Bronchial epithelial cell (primary cell): ENCODE measurements around the gene KIFC3. TPM values are rescaled to one million over a fixed set of nuclear protein-coding genes. Genes with fewer than 3 reads are reported as not detected.

Experiments used
- DNase-seq: peaks from one replicate; pipeline ENCODE4 v3.0.0-alpha.2; 2010; ENCODE audit warnings: low read depth
- FAIRE-seq: peaks from 2 replicates; lab custom pipeline; 2011; peaks lifted over from hg19 to GRCh38; lab: Jason Lieb, UNC
- H3K27me3 ChIP-seq: 2 replicates; pipeline ENCODE4 v1.5.1; 2011; ENCODE audit warnings: low read length; ENCODE audit not compliant: control insufficient read depth, insufficient read depth
- H3K36me3 ChIP-seq: 2 replicates; pipeline ENCODE4 v1.5.1; 2011; ENCODE audit warnings: low read length; ENCODE audit not compliant: control insufficient read depth, insufficient read depth
- H3K4me3 ChIP-seq: 2 replicates; pipeline ENCODE4 v1.5.1; 2011; ENCODE audit warnings: mild to moderate bottlenecking, low read depth, low read length, control low read depth
- total RNA-seq: library from RNA; depleted of rRNA; stranded (reverse); fragments of >200 nt; gene quantifications from 2 replicates; pipeline ENCODE4 v1.2.1, GENCODE V29; 2014
- TF ChIP-seq, protein P1 (sequence below): IDR thresholded peaks from 2 replicates; pipeline ENCODE4 v1.5.1; 2011; ENCODE audit warnings: mild to moderate bottlenecking, moderate library complexity, low read length, control low read depth, inconsistent platforms; ENCODE audit not compliant: insufficient read depth, severe bottlenecking

KIFC3 gene
- total RNA-seq, 1 donor from 2014 or later = 34.8 TPM

DNA sequence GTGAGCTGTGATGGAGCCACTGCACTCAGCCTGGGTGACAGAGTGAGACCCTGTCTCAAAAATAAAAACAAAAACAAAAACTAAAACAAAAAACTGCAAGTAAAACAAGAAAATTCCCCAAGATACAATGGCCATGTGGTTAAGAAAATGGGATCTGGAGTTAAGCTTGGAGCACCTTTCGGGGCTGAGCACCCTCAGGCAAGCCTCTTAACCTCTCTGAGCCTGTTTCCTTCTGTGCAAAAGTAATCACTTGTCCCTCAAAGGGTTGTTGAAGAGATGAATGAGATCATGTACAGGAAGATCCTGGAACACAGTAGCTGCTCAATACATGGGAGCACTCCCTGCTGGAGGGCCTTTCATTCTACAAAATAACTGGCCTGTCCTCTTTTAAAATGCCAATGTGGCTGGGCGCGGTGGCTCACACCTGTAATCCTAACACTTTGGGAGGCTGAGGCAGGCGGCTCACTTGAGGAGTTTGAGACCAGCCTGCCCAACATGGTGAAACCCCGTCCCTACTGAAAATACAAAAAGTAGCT, 19.8 kb upstream of the KIFC3 start:
- Histone ChIP-seq H3K4me3 (no peak overlapping the region), H3K27me3 (no peaks in the 10 kb centered on the region), H3K36me3 (no peaks in the 10 kb centered on the region)
- TF ChIP-seq, protein P1, sequence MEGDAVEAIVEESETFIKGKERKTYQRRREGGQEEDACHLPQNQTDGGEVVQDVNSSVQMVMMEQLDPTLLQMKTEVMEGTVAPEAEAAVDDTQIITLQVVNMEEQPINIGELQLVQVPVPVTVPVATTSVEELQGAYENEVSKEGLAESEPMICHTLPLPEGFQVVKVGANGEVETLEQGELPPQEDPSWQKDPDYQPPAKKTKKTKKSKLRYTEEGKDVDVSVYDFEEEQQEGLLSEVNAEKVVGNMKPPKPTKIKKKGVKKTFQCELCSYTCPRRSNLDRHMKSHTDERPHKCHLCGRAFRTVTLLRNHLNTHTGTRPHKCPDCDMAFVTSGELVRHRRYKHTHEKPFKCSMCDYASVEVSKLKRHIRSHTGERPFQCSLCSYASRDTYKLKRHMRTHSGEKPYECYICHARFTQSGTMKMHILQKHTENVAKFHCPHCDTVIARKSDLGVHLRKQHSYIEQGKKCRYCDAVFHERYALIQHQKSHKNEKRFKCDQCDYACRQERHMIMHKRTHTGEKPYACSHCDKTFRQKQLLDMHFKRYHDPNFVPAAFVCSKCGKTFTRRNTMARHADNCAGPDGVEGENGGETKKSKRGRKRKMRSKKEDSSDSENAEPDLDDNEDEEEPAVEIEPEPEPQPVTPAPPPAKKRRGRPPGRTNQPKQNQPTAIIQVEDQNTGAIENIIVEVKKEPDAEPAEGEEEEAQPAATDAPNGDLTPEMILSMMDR = no peak
- DNase-seq (no peak), FAIRE-seq (no peak)

DNA sequence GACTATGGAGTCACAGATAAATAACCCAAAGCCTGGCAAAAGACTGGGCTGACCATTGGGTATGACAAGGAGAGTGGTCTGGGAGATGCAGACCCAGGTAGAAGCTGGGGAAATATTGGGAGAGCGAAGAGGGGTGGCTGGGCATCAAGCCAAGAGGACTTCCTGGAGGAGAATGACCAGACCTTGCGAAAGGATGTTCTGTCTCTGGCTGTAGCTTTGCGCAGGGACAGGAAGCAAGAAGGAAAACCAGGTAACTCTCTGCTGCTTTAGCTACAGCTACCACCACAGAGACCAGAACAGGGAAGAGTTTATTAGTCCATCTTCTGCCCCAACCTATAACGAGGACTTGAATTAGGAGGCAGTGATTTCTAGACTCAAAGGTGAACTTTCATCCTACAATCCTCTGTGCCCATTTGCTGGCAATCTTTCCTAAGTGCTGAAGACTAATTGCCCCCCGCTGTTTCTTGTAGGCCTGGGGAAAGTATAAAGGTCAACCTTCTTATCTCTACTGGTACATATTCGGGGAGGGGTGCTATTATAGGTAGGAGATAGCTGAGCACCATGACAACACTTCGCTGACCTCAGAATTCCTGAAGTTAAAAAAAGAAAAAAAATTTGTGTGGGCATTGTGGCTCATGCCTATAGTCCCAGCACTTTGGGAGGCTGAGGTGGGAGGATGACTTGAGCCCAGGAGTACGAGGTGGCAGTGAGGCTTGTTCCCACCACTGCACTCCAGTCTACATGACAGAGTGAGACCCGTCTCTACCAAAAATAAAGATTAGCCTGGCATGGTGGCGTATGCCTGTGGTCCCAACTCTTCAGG, 19.1 kb upstream of the KIFC3 start:
- TF ChIP-seq, protein P1 = no peak
- no peak for FAIRE-seq
- Histone ChIP-seq H3K4me3 (no peak overlapping the region), H3K27me3 (no peaks in the 10 kb centered on the region), H3K36me3 (no peaks in the 10 kb centered on the region)
- DNase-seq = no peak

DNA sequence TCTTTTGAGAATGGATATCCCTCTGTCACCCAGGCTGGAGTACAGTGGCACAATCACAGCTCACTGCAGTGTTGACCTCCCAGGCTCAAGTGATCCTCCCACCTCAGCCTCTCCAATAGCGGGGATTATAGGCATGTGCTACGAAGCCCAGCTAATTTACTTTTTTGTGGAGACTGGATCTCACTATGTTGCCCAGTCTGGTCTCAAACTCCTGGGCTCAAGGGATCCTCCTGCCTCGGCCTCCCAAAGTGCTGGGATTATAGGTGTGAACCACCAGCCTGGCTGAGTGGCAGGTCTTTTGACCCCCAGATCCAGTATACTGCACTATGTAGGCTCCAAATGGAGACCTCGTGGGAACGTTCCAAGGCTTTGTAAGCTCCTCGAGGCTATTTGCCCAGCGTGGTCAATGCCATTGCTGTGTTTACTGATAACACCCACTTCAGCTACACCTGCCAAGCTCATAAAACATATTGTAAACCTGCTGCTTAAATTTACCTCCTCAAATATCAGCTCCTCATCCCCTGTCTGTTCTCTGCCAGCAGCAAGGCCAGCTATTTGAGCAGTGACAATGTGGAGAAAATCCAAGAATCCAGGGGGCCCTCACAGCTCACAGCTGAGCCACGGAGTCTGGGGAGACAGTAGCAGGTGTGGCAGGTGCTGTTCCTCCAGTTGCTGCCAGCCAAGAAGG, 16.2 kb upstream of the KIFC3 start:
- Histone ChIP-seq H3K36me3 (no peaks in the 10 kb centered on the region), H3K27me3 (no peaks in the 10 kb centered on the region), H3K4me3 (no peak overlapping the region)
- FAIRE-seq (no peak), DNase-seq (no peak)
- TF ChIP-seq, protein P1 = no peak

DNA sequence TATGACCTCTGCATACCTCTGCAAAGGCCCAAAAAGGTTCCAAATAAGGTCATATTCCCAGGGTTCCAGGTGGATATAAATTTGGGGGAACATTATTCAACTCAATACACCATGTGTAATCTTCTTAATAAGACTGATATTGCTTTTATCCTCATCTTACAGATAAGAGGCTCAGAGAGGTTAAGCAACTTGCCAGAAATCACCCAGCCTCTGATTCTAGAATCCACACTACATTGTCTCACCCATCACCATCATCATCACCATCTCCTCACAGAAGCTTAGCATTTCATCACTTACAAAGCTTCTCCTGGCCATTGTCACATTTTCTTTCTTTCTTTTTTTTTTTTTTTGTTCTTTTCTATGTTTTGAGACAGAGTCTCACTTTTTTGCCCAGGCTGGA, 15.4 kb upstream of the KIFC3 start:
- TF ChIP-seq, protein P1 = no peak
- Histone ChIP-seq H3K4me3 (no peak overlapping the region), H3K27me3 (no peaks in the 10 kb centered on the region), H3K36me3 (no peaks in the 10 kb centered on the region)
- DNase-seq = no peak
- no peak for FAIRE-seq

DNA sequence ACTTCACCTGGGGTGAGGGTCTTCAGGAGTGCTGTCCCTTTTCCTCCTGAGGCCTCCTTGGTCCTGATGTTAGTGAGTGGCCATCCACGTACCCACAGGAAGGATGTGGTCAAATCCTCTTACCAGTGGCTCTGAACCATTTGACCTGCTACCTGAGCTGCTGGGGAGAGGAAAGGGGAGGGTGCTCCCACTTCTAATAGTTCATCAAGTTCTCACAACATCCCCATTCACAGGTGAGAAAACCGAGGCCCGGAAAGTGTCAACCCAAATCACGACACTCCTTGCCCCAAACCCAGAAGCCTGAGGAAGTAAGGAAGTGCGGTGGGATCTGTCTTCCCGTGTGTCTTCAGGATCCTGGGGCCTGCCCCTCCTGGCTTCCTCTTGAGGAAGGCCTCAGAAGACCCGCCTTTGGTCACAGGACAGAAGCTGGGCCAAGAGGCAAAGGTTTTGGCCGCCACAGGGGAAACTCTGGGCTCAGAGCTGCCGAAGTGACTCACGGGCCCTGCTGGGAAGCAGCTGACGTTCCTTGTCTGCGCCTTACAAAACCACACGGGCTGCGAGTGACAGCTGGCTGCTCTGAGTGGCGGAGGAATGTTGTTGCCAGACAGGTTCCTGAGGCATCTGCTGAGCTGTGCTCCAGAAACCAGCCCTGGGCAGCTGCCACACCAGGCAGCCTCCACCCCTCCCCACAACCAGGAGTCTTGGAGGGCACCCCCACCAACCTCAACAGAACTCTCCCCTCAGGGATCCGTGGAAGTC, 13.9 kb upstream of the KIFC3 start:
- H3K4me3 ChIP-seq = no peak overlapping the region
- H3K36me3 ChIP-seq = no peaks in the 10 kb centered on the region
- TF ChIP-seq, protein P1 = no peak
- DNase-seq (peak; percentile 97), FAIRE-seq (peak; percentile 68)
- no peaks in the 10 kb centered on the region for H3K27me3 ChIP-seq
